Stimulated activated CD4-positive, alpha-beta T cell treated with anti-CD3 and anti-CD28 coated beads, Interleukin-2, amount 100 ng/mL, for 4 hours (primary cell): Measurements from ENCODE around the gene HMGXB4.
A peak's percentile ranks its signal among the peaks of the same experiment; 100 is the strongest.
"Not testable (repeated sequence)": the region's sequence is repeated elsewhere in the genome, so short reads cannot be mapped to it uniquely, and the experiment has no call there.

Experiments used
- DNase-seq: peaks from one replicate; pipeline ENCODE4 v3.0.0-alpha.2; 2020; ENCODE audit warnings: low read depth

The HMGXB4 gene, protein sequence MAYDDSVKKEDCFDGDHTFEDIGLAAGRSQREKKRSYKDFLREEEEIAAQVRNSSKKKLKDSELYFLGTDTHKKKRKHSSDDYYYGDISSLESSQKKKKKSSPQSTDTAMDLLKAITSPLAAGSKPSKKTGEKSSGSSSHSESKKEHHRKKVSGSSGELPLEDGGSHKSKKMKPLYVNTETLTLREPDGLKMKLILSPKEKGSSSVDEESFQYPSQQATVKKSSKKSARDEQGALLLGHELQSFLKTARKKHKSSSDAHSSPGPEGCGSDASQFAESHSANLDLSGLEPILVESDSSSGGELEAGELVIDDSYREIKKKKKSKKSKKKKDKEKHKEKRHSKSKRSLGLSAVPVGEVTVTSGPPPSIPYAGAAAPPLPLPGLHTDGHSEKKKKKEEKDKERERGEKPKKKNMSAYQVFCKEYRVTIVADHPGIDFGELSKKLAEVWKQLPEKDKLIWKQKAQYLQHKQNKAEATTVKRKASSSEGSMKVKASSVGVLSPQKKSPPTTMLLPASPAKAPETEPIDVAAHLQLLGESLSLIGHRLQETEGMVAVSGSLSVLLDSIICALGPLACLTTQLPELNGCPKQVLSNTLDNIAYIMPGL

GRCh38 chr22:35257321-35258190 lies at the start of gene HMGXB4:
Gene HMGXB4, plus strand, starts transcription at chr22:35257493. Its CDS starts 4,898 bp downstream, at chr22:35262391.
- peak; percentile 82 for DNase-seq

DNA sequence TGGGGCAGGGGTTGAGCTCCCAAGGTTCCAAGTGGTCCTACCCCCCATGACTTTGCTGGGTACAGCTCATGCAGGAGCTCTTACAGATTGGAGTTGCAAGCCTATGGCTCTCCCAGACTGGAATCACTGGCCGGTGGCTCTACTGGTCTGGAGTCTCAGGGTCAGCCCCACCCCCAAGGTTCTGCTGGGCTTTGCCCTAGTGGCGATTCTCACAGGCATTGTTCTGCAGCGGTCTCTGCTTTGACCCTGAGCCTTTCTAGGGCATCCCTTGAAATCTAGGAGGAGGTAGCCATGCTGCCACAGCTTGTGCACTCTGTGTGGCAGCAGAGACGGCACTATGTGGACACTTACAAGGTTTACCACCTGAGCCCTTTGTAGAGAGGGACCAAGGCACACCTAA lies 49.3 kb upstream of the HMGXB4 start:
- no peak for DNase-seq

DNA sequence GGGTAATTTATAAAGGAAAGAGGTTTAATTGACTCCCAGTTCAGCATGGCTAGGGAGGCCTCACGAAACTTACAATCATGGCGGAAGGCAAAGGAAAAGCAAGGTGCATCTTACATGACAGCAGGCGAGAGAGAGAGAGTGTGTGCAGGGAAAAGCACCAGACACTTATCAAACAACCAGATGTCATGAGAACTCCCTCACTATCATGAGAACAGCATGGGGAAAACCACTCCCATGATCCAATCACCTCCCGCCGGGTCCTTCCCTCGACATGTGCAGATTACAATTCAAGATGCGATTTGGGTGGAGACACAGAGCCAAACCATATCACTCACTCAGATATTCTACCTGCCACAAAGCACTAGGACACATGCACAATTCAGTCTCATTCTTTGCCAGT lies 48.1 kb upstream of the HMGXB4 start:
- DNase-seq = no peak

- no peak for DNase-seq
Measured at GRCh38 chr22:35212009-35212408, 45.3 kb upstream of the HMGXB4 start.

DNA sequence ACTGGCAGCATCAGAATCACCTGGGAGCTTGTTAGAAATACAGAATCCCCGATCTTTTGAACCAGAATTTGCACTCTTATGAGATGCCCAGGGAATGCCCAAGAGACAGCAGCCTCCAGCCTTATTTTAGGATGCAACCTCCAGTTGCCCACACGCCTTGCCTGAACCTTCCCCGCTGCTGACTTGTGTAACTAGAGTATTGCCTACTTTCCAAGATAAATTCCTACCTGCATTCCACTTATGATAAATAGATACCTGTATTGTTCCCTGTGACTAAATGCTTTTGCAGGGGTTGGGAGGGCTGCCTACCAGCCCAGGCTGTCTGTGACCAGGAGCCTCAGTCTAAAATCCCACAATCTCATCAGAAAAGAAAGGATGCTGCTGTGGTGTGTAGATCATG lies 44.3 kb upstream of the HMGXB4 start:
- no peak for DNase-seq

GRCh38 chr22:35214968-35215367 lies 42.3 kb upstream of the HMGXB4 start:
- DNase-seq = no peak

GRCh38 chr22:35215993-35216392 lies 41.3 kb upstream of the HMGXB4 start:
- no peak for DNase-seq

DNA sequence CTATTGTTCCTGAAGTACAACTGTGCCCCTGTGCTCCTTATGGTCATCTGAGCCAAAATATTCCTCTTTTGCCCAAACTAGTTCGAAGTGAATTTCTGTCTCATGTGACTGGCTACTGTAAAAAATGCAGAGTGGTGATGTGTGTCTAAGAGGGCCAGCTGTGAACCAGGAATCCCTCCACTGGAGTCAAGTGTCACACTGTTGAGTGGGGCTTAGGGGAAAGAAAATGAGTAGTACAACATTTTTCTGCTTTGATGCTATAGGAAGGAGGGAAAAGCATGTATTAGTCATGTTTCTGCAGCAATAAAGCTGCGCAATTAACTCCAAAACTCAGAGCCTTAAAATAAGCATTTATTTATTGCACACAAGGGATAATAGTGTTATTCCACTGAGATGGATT lies 39.8 kb upstream of the HMGXB4 start:
- no peak for DNase-seq

DNA sequence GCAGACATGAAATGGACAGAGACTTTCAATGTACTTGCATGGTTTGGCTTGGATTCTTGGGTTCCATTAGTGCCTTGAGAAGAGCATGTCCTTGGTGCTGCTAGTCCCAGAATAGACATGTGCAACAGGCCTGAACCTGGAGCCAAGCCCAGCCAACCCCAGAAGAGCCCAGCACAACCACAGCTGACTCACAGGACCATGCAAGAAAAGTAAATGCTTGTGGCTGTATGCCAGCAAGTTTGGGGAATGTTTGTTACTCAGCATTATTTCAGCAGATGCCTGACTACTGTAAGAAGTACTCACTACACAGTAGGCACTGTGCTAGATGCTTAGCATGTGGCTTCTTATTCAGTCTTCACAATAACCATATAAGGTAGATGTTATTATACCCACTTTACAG lies 39.2 kb upstream of the HMGXB4 start:
- DNase-seq = no peak

- DNase-seq = no peak
Measured at GRCh38 chr22:35219012-35219411, 38.3 kb upstream of the HMGXB4 start.

- no peak for DNase-seq
Measured at GRCh38 chr22:35220221-35220620, 37.1 kb upstream of the HMGXB4 start.

DNA sequence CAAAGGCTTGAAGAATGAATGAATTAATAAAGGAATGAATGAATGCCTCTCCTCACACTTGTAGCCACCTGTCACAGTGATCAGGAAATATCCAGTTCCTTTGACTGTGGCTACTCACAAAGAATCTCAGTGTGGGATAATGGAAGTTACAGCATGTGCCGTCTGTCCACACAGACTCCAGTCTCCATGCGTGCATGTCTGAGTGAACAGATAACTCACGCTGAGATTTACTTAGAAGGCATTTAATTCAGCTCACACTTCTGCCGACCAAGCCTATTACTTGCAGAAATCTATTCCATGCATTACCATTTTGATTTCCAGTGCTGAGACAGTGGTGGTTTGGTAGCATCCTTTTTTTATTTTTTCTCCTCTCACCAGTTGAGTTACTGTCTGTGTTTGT lies 32.3 kb upstream of the HMGXB4 start:
- DNase-seq = no peak

- no peak for DNase-seq
Measured at GRCh38 chr22:35226958-35227647, 30.2 kb upstream of the HMGXB4 start.

DNA sequence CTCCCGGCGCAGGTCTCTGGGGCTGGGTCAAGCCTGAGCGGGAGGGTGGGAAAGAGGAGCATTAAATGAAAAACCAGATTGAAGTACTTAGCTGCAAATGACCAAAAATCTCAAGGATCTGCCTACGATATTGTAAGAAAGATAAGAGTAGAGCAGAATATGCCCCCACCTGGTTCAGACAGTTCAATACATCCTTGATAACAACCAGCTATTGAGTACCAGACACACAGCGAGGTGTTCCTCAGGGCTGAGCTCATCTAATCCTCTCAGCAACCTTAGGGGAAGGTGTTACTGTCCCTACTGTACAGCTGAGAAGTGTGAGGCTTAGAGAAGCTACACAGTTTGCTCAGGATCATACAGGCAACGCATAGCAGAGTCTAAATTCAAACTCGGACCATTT lies 27.4 kb upstream of the HMGXB4 start:
- no peak for DNase-seq

DNA sequence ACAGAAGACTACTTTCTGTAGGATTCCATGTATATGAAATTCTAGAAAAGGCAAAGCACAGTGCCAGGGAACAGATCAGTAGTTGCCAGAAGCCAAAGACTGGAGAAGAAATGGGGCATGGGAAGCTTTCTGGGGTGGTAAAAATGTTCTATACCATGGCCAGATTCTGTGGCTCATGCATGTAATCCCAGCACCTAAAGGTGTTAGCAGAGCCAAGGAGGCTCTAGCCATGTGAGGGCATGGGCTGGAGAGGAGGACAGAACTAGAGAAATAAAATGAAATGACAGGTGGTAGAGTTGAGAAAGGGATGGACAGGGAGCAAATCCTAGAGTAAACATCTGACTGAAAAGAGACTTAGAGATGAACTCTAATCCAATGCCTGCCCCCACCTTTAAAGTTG lies 26.9 kb upstream of the HMGXB4 start:
- no peak for DNase-seq

GRCh38 chr22:35230839-35231584 lies 26.3 kb upstream of the HMGXB4 start:
- no peak for DNase-seq

DNA sequence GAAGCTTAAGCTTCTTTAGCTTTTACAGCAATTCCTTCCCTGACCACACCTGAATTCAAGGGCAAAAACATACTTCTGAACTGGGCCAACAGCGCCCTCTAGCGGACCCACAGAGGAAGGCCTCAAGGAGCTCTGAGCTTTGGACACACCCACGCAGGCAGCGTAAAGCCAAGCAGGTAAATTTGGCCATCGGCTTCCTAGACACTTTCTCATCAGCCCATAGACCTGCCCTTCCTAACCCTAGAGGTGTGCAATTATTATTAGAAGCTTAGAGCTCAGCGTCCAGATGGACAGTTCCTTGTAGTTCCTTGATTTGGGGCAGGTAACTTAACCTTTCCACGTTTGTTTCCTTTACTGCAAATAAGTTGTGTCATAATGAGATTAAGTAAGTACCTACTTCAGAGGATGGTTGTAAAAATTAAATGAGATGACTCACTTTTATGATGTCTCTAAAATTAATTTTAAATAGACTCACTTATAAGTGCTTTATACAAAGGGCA lies 25.7 kb upstream of the HMGXB4 start:
- peak; percentile 51 for DNase-seq

GRCh38 chr22:35238749-35239148 lies 18.5 kb upstream of the HMGXB4 start:
- not testable (repeated sequence) for DNase-seq

DNA sequence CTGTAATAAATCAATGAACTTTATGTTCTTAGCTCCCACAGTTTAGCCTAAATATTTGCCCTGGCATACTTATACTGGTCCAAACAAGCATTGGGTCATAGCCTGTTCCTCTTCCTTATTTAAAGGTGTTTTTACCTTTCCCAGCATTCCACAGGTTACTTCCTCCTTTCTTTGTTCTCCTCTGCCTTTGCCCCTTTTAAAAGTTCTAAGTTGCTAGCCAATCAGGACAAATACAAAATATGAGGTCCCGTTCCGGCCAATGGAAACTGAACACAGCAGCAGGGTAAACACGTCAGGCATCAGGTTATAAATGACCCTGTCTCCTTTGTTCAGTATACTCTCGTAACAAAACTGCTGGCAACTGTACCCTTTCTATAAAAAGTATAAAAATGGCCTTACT lies 12.8 kb upstream of the HMGXB4 start:
- not testable (repeated sequence) for DNase-seq

GRCh38 chr22:35250156-35250555 lies 7.1 kb upstream of the HMGXB4 start:
- no peak for DNase-seq

GRCh38 chr22:35253946-35254345 lies 3.3 kb upstream of the HMGXB4 start:
- no peak for DNase-seq
